Fibroblast of gingiva (primary cell): ENCODE results near the gene BIRC5.
"Not testable (repeated sequence)": the region's sequence is repeated elsewhere in the genome, so short reads cannot be mapped to it uniquely, and the experiment has no call there.

Source experiments
- DNase-seq: peaks from one replicate; pipeline ENCODE4 v3.0.0-alpha.2; 2011; ENCODE audit warnings: low read depth

BIRC5 gene

GRCh38 chr17:78240012-78240655 lies 26.1 kb downstream of the BIRC5 start:
- no peak for DNase-seq

GRCh38 chr17:78240839-78241238 lies 26.8 kb downstream of the BIRC5 start:
- no peak for DNase-seq

- peak; percentile 42 for DNase-seq
Observed at GRCh38 chr17:78241277-78242023, 27.4 kb downstream of the BIRC5 start.

DNA sequence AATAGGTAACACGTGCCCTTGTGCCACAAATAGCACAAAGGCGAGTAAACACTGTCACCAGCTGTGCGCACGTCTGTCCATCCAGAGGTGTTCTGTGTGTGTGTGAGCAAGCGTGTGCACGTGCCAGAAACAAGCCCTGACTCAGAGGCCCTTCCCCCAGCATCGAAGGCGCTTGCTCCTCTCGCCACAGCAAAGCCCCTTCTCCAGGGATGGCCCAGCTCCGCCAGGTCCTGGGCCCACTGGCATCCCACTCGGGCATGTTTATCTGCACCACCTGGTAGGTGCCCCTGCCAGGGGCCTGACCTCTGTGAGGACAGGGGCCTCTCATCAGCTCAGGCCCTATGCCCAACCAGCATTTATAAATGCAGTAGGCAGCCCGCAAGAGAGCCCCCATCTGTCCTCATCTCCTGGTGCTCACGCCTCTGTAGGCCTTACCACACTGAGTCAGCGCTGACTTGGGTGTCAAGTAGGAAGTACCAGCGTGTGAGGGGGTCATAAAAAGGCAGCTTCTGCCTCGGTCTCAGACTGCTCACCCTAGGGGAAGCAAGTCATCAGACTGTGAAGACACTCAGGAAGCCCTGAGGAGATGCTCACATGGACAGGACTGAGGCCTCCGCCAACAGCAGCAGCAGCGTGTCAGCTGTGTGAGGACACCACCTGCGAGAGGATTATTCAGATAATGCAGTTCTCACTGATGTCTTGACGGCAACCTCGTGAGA lies 28.1 kb downstream of the BIRC5 start:
- no peak for DNase-seq

DNA sequence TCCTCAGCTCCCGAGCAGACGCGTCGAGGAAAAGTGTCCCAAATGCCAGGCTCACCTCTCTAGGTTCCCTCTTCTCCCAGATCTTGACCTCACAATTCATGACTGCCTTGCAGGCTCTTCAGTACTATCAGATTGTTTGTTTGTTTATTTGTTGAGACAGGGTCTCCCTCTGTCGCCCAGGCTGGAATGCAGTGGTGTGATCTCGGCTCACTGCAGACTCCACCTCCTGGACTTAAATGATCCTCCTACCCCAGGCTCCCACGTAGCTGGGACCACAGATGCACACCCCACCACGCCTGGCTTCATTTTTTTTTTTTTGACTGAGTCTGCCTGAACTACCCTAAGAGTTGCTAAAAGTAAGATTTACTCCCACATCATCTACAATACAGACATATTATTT lies 33.3 kb downstream of the BIRC5 start:
- DNase-seq: no peak

- no peak for DNase-seq
Observed at GRCh38 chr17:78248051-78248914, 34.2 kb downstream of the BIRC5 start.

GRCh38 chr17:78249074-78249817 lies 35.2 kb downstream of the BIRC5 start:
- DNase-seq: no peak

- DNase-seq: no peak
Observed at GRCh38 chr17:78249818-78250806, 36.1 kb downstream of the BIRC5 start.

DNA sequence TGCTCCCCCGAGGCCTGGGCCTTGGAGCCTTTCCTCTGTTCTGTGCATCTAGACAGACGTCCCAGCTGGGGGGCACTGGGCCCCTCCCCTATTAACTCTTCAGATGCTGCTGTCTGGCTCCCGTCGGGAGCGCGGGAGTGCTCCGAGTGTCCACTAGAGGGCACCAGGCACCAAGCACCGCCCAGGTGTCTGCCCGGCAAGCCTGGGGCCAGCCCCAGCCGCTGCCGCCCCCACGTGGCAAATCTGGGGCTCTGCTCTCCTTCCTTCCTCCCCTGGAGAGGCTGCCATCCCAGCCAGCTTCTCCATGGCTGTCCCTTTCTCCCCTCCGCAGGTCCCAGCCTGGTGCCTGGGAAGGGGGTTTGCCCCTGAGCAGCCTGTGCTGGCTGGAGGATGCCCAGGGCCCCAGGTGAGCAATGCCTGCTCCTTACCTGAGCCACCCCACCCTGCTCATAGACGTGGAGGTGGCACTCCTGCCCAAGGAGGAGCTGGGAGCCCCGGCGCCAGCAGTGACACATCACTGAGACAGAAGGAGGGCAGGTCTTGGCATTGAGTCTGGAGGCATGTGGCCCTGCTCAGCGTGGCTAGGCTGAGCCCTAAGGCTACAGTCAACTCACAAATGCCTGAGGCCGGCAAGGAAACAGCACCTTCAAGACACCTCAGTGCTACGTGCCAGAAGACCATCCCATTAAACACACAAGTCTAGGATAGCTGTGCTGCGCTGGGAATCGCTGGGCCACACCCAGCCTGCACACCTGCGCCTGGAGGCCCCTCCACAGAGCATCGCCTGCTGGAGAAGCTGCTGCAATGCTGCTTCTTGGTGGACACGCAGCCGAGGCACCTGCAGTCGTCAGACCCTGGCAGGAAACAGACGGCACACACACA lies 37.1 kb downstream of the BIRC5 start:
- DNase-seq: peak; percentile 76

DNA sequence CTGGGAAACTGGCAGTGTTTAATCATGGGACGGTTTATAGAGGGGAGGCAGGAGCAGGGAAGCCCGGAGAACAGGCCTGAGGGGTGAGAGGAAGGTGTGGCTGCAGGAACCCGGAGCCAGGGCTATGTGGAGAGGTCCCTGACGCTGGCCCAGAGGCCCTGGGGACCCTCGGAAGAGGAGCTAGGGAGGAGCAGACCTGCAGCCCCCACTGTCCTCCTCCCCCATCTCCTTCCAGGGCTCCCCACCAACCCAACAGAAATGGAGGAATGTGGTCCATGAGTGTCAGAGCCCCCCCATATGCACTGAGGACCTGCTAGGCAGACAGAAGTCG lies 37.7 kb downstream of the BIRC5 start:
- no peak for DNase-seq

- DNase-seq: no peak
Observed at GRCh38 chr17:78252111-78252634, 38.1 kb downstream of the BIRC5 start.

- DNase-seq: no peak
Observed at GRCh38 chr17:78252701-78253635, 38.9 kb downstream of the BIRC5 start.

GRCh38 chr17:78253636-78253945 lies 39.5 kb downstream of the BIRC5 start:
- DNase-seq: not testable (repeated sequence)

GRCh38 chr17:78253946-78254672 lies 40.1 kb downstream of the BIRC5 start:
- peak; percentile 73 for DNase-seq

DNA sequence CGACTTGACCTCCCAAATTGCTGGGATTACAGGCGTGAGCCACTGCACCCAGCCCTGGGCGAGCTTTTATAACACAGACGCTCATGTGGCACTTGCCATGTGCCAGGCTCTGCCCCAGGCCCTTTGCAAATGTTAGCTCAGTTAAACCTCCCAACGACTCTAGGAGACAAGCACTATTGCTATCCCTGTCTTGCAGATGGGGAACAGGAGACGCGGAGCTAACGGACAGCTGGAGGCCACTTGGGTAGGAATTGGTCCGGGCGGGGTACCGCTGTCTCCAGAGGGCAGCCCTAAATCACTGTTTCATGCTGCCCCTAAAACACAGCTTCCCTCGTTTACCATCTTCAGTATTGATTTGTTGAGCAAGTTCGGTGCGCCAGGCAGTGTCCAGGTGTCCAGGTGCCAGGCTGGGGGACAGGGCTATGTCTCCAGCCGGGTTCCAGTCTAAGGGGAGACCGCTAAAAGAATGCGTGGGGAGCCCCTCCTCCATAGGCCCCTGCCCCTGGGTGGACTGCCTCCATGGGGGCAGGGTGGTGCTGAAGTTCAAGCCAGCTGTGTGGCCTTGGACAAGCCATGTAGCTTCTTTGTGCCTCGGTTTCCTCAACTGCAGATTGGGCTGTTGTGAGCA lies 41.1 kb downstream of the BIRC5 start:
- no peak for DNase-seq

- no peak for DNase-seq
Observed at GRCh38 chr17:78255953-78256706, 42.1 kb downstream of the BIRC5 start.
